ENCODE measurements around the gene BMS1.

- no peak for TF ChIP-seq CTCF (IDR thresholded peaks at IDR 0.05)
- TF ChIP-seq POLR2A (IDR thresholded peaks at IDR 0.05), result no peak
Measured at GRCh38 chr10:42869977-42870350, 87.4 kb downstream of the BMS1 start.
